SU-DHL-6 (cell line): Measurements from ENCODE around the gene KIF21B.

ENCODE experiments used
- H2AFZ ChIP-seq: fragments of 200-600 bp; sonication (generic); 2 replicates; pipeline ENCODE4 v1.6.1; 2014; ENCODE audit warnings: low read depth, mild to moderate bottlenecking, moderate library complexity, mixed read lengths, antibody characterized with exemption, low read length; ENCODE audit not compliant: severe bottlenecking
- H3F3A ChIP-seq: fragments of 200-600 bp; shearing (Covaris generic); 2 replicates; pipeline ENCODE4 v1.6.0; 2016; ENCODE audit warnings: antibody characterized with exemption, mild to moderate bottlenecking; ENCODE audit not compliant: insufficient read depth
- H3K27ac ChIP-seq: fragments of 200-600 bp; sonication (generic); 2 replicates; pipeline ENCODE4 v1.5.1; 2016; ENCODE audit warnings: low read depth, mild to moderate bottlenecking, low read length, moderate library complexity, mixed read lengths
- H3K27me3 ChIP-seq: fragments of 200-600 bp; sonication (generic), shearing (Covaris generic); 2 replicates; pipeline ENCODE4 v1.6.0; 2014; ENCODE audit warnings: mild to moderate bottlenecking, low read length
- H3K36me3 ChIP-seq: fragments of 200-600 bp; sonication (generic); 2 replicates; pipeline ENCODE4 v1.6.1; 2014; ENCODE audit warnings: mild to moderate bottlenecking, low read length, mixed read lengths
- H3K4me2 ChIP-seq: fragments of 300-600, 200-600 bp; shearing (Covaris generic), sonication (generic); 2 replicates; pipeline ENCODE4 v1.6.0; 2014; ENCODE audit warnings: low read length, low read depth, mild to moderate bottlenecking; ENCODE audit not compliant: poor library complexity, severe bottlenecking
- H3K4me3 ChIP-seq: fragments of 200-600 bp; sonication (generic); 2 replicates; pipeline ENCODE4 v1.5.1; 2014; ENCODE audit warnings: antibody characterized with exemption, low read length, mild to moderate bottlenecking, mixed read lengths; ENCODE audit not compliant: insufficient read depth, poor library complexity, severe bottlenecking
- H3K79me2 ChIP-seq: fragments of 200-600 bp; sonication (generic); 2 replicates; pipeline ENCODE4 v1.6.1; 2014; ENCODE audit warnings: mild to moderate bottlenecking, low read length, moderate library complexity; ENCODE audit not compliant: insufficient read depth
- H3K9ac ChIP-seq: fragments of 200-600 bp; sonication (generic); 2 replicates; pipeline ENCODE4 v1.7.0; 2014; ENCODE audit warnings: mild to moderate bottlenecking, low read length
- H3K9me2 ChIP-seq: fragments of 200-600 bp; sonication (generic); replicated peaks from 2 replicates; pipeline ENCODE4 v1.6.1; 2014; ENCODE audit warnings: low read length; ENCODE audit not compliant: insufficient read depth
- H3K9me3 ChIP-seq: fragments of 200-600 bp; sonication (generic); 2 replicates; pipeline ENCODE4 v1.6.1; 2014; ENCODE audit warnings: low read length, mixed read lengths; ENCODE audit not compliant: insufficient read depth
- H4K20me1 ChIP-seq: fragments of 200-600 bp; sonication (generic); 2 replicates; pipeline ENCODE4 v1.6.1; 2014; ENCODE audit warnings: low read depth, mild to moderate bottlenecking, antibody characterized with exemption, low read length, moderate library complexity, mixed read lengths
- EZH2phosphoT487 ChIP-seq: fragments of 200-600 bp; sonication (generic), shearing (Covaris generic); conservative IDR thresholded peaks from 2 replicates; pipeline ENCODE4 v1.6.1; 2018; ENCODE audit warnings: mild to moderate bottlenecking, antibody characterized with exemption, low read length, moderate library complexity, mixed read lengths
- TF ChIP-seq, protein P1 (sequence below): fragments of 200-600 bp; sonication (generic); IDR thresholded peaks from one replicate; pipeline ENCODE4 v1.5.1; 2017; ENCODE audit warnings: antibody characterized with exemption, mild to moderate bottlenecking, low read length, moderate library complexity; ENCODE audit not compliant: insufficient read depth, poor library complexity, severe bottlenecking

KIF21B gene

DNA sequence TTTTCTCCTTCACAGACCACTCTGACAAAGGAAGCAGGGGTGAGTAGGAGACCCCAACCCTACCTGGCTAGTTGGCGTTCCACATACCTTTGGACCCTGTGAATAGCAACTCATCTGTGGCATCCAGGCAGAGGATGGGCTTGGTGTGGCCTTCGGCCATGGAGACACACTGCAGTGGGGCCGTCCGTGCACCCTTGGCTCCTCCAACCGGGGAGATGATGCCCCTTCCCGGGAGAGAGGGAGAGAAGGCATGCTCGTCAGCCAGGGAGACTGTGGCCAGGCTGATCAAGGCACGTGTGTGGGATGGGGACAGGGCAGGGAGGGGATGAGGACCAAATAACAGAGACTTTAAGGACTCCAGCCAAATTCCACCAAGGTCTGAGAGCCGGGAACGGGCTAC lies 42.6 kb downstream of the KIF21B start:
- Histone ChIP-seq H3K9me3 (no peaks in the 10 kb centered on the region), H3K4me3 (no peak overlapping the region), H3F3A (no peaks in the 10 kb centered on the region), H4K20me1 (no peaks in the 10 kb centered on the region), H3K79me2 (no peaks in the 10 kb centered on the region), H3K27ac (no peak overlapping the region), H3K27me3 (no peaks in the 10 kb centered on the region), H3K9ac (no peak overlapping the region), H3K36me3 (no peaks in the 10 kb centered on the region), H3K9me2 (no peaks in the 10 kb centered on the region), H2AFZ (no peak overlapping the region), H3K4me2 (no peak overlapping the region)
- no peak for TF ChIP-seq EZH2phosphoT487
- TF ChIP-seq, protein P1, sequence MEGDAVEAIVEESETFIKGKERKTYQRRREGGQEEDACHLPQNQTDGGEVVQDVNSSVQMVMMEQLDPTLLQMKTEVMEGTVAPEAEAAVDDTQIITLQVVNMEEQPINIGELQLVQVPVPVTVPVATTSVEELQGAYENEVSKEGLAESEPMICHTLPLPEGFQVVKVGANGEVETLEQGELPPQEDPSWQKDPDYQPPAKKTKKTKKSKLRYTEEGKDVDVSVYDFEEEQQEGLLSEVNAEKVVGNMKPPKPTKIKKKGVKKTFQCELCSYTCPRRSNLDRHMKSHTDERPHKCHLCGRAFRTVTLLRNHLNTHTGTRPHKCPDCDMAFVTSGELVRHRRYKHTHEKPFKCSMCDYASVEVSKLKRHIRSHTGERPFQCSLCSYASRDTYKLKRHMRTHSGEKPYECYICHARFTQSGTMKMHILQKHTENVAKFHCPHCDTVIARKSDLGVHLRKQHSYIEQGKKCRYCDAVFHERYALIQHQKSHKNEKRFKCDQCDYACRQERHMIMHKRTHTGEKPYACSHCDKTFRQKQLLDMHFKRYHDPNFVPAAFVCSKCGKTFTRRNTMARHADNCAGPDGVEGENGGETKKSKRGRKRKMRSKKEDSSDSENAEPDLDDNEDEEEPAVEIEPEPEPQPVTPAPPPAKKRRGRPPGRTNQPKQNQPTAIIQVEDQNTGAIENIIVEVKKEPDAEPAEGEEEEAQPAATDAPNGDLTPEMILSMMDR: no peak

GRCh38 chr1:200980452-200980772 lies 43.1 kb downstream of the KIF21B start:
- TF ChIP-seq, protein P1: no peak
- TF ChIP-seq EZH2phosphoT487: no peak
- Histone ChIP-seq H3K79me2 (no peaks in the 10 kb centered on the region), H3K9me3 (no peaks in the 10 kb centered on the region), H3K27ac (no peak overlapping the region), H3K4me3 (no peak overlapping the region), H4K20me1 (no peaks in the 10 kb centered on the region), H3K9ac (no peak overlapping the region), H3K9me2 (no peaks in the 10 kb centered on the region), H3K4me2 (no peak overlapping the region), H3F3A (no peaks in the 10 kb centered on the region), H2AFZ (no peak overlapping the region), H3K27me3 (no peaks in the 10 kb centered on the region), H3K36me3 (no peaks in the 10 kb centered on the region)

- TF ChIP-seq EZH2phosphoT487: no peak
- TF ChIP-seq, protein P1: peak; percentile 96
- H4K20me1 ChIP-seq: no peaks in the 10 kb centered on the region
- no peak overlapping the region for H3K9ac ChIP-seq
- no peaks in the 10 kb centered on the region for H3K9me2 ChIP-seq
- H3K27ac ChIP-seq: no peak overlapping the region
- H3K27me3 ChIP-seq: no peaks in the 10 kb centered on the region
- no peak overlapping the region for H3K4me2 ChIP-seq
- no peaks in the 10 kb centered on the region for H3K36me3 ChIP-seq
- no peak overlapping the region for H2AFZ ChIP-seq
- no peaks in the 10 kb centered on the region for H3K9me3 ChIP-seq
- no peak overlapping the region for H3K4me3 ChIP-seq
- no peaks in the 10 kb centered on the region for H3K79me2 ChIP-seq
- H3F3A ChIP-seq: no peaks in the 10 kb centered on the region
These were observed 43.7 kb downstream of the KIF21B start for GRCh38 chr1:200979574-200980451.
